PC-9 (cell line): ENCODE results near the gene GOLGA6C. TPM values are rescaled to one million over a fixed set of nuclear protein-coding genes. Genes with fewer than 3 reads are reported as not detected.
"Not testable (repeated sequence)": the region's sequence is repeated elsewhere in the genome, so short reads cannot be mapped to it uniquely, and the experiment has no call there.

ENCODE experiments used
- BruUV-seq: library from RNA; stranded (reverse); fragments of 400-500 nt; replicated peaks from 2 replicates; lab custom pipeline; 2021; lab: Mats Ljungman, UMichigan
- CTCF ChIA-PET: fragments of 300-600 bp; sonication (Branson Sonifier 250); formaldehyde crosslinking; loops from one replicate; lab custom pipeline; 2022; ENCODE audit warnings: antibody characterized with exemption; lab: Charles Lee
- POLR2A ChIA-PET: fragments of 300-600 bp; sonication (Branson Sonifier 250); formaldehyde crosslinking; loops from one replicate; lab custom pipeline; 2022; ENCODE audit warnings: antibody characterized with exemption; ENCODE audit not compliant: unreplicated experiment; lab: Charles Lee
- DNase-seq, 2 experiments: peaks; one replicate each; pipeline versions ENCODE4 v3.0.0 to v3.0.0-alpha.2; 2015 to 2022; ENCODE audit warnings: mixed read lengths in 1 of 2
- H2AFZ ChIP-seq: fragments of 200-600 bp; sonication (generic); 2 replicates; pipeline ENCODE4 v1.8.1; 2017; ENCODE audit warnings: antibody characterized with exemption
- H3F3A ChIP-seq: fragments of 200-600 bp; sonication (generic); 2 replicates; pipeline ENCODE4 v1.8.1; 2017; ENCODE audit warnings: antibody characterized with exemption, mild to moderate bottlenecking, low read depth; ENCODE audit not compliant: insufficient read depth
- H3K27ac ChIP-seq: fragments of 200-600 bp; sonication (generic); 2 replicates; pipeline ENCODE4 v1.6.1; 2016; ENCODE audit warnings: mixed run types
- H3K27me3 ChIP-seq: fragments of 200-600 bp; sonication (generic); 2 replicates; pipeline ENCODE4 v1.6.1; 2016; ENCODE audit warnings: low read depth, mixed run types; ENCODE audit not compliant: insufficient read depth
- H3K36me3 ChIP-seq: fragments of 200-600 bp; sonication (generic); 2 replicates; pipeline ENCODE4 v1.6.1; 2016; ENCODE audit warnings: low read depth, mixed run types
- H3K4me1 ChIP-seq: fragments of 200-600 bp; sonication (generic); replicated peaks from 2 replicates; pipeline ENCODE4 v1.6.1; 2016; ENCODE audit warnings: mixed run types; ENCODE audit not compliant: insufficient read depth
- H3K4me2 ChIP-seq: fragments of 200-600 bp; sonication (generic); 2 replicates; pipeline ENCODE4 v1.6.1; 2017; ENCODE audit warnings: mixed run types
- H3K4me3 ChIP-seq: fragments of 200-600 bp; sonication (generic); 2 replicates; pipeline ENCODE4 v1.6.1; 2016; ENCODE audit warnings: mixed run types
- H3K79me2 ChIP-seq: fragments of 200-600 bp; sonication (generic); 2 replicates; pipeline ENCODE4 v1.6.1; 2017; ENCODE audit warnings: low read depth, mixed run types
- H3K9me2 ChIP-seq: fragments of 200-600 bp; sonication (generic); 2 replicates; pipeline ENCODE4 v1.8.1; 2017; ENCODE audit warnings: mild to moderate bottlenecking; ENCODE audit not compliant: insufficient read depth
- H3K9me3 ChIP-seq: fragments of 200-600 bp; sonication (generic); 2 replicates; pipeline ENCODE4 v1.8.1; 2016; ENCODE audit warnings: low read depth; ENCODE audit not compliant: insufficient read depth
- H4K20me1 ChIP-seq: fragments of 200-600 bp; sonication (generic); 2 replicates; pipeline ENCODE4 v1.8.1; 2017; ENCODE audit not compliant: insufficient read depth
- CTCF ChIP-seq: fragments of 200-600 bp; sonication (generic); conservative IDR thresholded peaks from 2 replicates; pipeline ENCODE4 v1.6.1; 2017; ENCODE audit warnings: mixed run types, antibody characterized with exemption, mild to moderate bottlenecking, moderate library complexity
- EZH2 ChIP-seq: fragments of 200-600 bp; sonication (generic); IDR thresholded peaks from 2 replicates; pipeline ENCODE4 v1.8.0; 2017; ENCODE audit warnings: antibody characterized with exemption, low read depth
- intact Hi-C: fragments of 100-400 bp; cut with micrococcal nuclease; formaldehyde crosslinking; loops from one replicate; pipeline ENCODE4 v1.10.0; 2022; ENCODE audit not compliant: unreplicated experiment
- total RNA-seq: library from RNA; stranded (reverse); gene quantifications from 2 replicates; pipeline ENCODE4 v1.2.3, GENCODE V29; 2021

Gene GOLGA6C
- total RNA-seq, 1 experiment from 2014 or later = not detected

- Histone ChIP-seq H3K4me1 (peaks cover 15% of the 10 kb centered on the region), H3K79me2 (peaks cover 21% of the 10 kb centered on the region), H3F3A (peaks cover 56% of the 10 kb centered on the region), H3K27ac (peak overlapping the region; percentile 25; the same call in 1 of the 2 replicates), H2AFZ (no peak overlapping the region), H4K20me1 (peaks cover 63% of the 10 kb centered on the region), H3K4me3 (no peak overlapping the region), H3K4me2 (0 out of 2 replicates have a peak overlapping the region, but pooled peaks have one; percentile 15), H3K9me3 (no peaks in the 10 kb centered on the region), H3K36me3 (peaks cover 7% of the 10 kb centered on the region; the same call in 1 of the 2 replicates), H3K27me3 (no peaks in the 10 kb centered on the region), H3K9me2 (no peaks in the 10 kb centered on the region)
- DNase-seq = peak; percentile 64 to 67
- BruUV-seq = no TSS peak
- ChIA-PET CTCF (no interaction called here), POLR2A (interaction anchor here (0.7 to 1.0 kb wide), 3 partner anchors 14 to 808 kb away, joined by 3 to 10 read pairs (median 5); partner anchors contain the start of gene C15orf39)
- TF ChIP-seq EZH2 (no peak), CTCF (no peak)
- intact Hi-C loops = no loop called here
These were observed 42.8 kb upstream of the GOLGA6C start for GRCh38 chr15:75215107-75216004.

GRCh38 chr15:75217012-75217411 is 41.1 kb upstream of the GOLGA6C start:
- no peak overlapping the region for H3K4me3 ChIP-seq
- no peaks in the 10 kb centered on the region for H3K9me3 ChIP-seq
- no peak overlapping the region for H3K4me2 ChIP-seq
- ChIA-PET POLR2A (interaction anchor here (0.5 kb wide), 1 partner anchor 173 kb away, joined by 4 read pairs; no protein-coding TSS in a partner anchor), CTCF (no interaction called here)
- no peak overlapping the region for H3K27ac ChIP-seq
- H3K9me2 ChIP-seq = no peaks in the 10 kb centered on the region
- H3K27me3 ChIP-seq = no peaks in the 10 kb centered on the region
- H3K36me3 ChIP-seq = peaks cover 2% of the 10 kb centered on the region; the same call in 1 of the 2 replicates
- intact Hi-C loops = no loop called here
- peaks cover 15% of the 10 kb centered on the region for H3K4me1 ChIP-seq
- no TSS peak for BruUV-seq
- no peak for TF ChIP-seq EZH2
- TF ChIP-seq CTCF = no peak
- peaks cover 5% of the 10 kb centered on the region; the same call in 1 of the 2 replicates for H3K79me2 ChIP-seq
- H4K20me1 ChIP-seq = peaks cover 46% of the 10 kb centered on the region
- peaks cover 40% of the 10 kb centered on the region for H3F3A ChIP-seq
- H2AFZ ChIP-seq = no peak overlapping the region
- DNase-seq = no peak

GRCh38 chr15:75217574-75217973 is 40.6 kb upstream of the GOLGA6C start:
- H3K79me2 ChIP-seq, DNase-seq, intact Hi-C loops, H3K9me3 ChIP-seq, H3K9me2 ChIP-seq, POLR2A ChIA-PET, BruUV-seq, H3K4me2 ChIP-seq, H2AFZ ChIP-seq, H3K27ac ChIP-seq, H3K36me3 ChIP-seq, CTCF ChIA-PET, H3K27me3 ChIP-seq, H3K4me3 ChIP-seq: not testable (repeated sequence)
- H4K20me1 ChIP-seq = peaks cover 41% of the 10 kb centered on the region
- H3F3A ChIP-seq = peaks cover 34% of the 10 kb centered on the region
- peaks cover 15% of the 10 kb centered on the region for H3K4me1 ChIP-seq

GRCh38 chr15:75219507-75219929 is 38.6 kb upstream of the GOLGA6C start:
- H3K27ac ChIP-seq, H3K4me2 ChIP-seq, POLR2A ChIA-PET, H2AFZ ChIP-seq, BruUV-seq, H3K79me2 ChIP-seq, DNase-seq, intact Hi-C loops, H3K9me2 ChIP-seq, H3K36me3 ChIP-seq, H3K27me3 ChIP-seq, CTCF ChIA-PET, H3K9me3 ChIP-seq, H3K4me3 ChIP-seq: not testable (repeated sequence)
- H3K4me1 ChIP-seq = peaks cover 15% of the 10 kb centered on the region
- peaks cover 21% of the 10 kb centered on the region for H4K20me1 ChIP-seq
- H3F3A ChIP-seq = peaks cover 17% of the 10 kb centered on the region
